Fibroblast of lung (primary cell): ENCODE data around the gene NEUROG1.

Experiments used
- CTCF ChIP-seq, 2 donors: IDR thresholded peaks in 1 of 2; conservative IDR thresholded peaks in 1 of 2; 1 replicate in 1 of 2; 2 replicates in 1 of 2; pipeline ENCODE4 v1.5.1; 2011 to 2012; ENCODE audit warnings: low read length in 2 of 2, control low read depth in 1 of 2, inconsistent platforms in 1 of 2, low read depth in 1 of 2, mild to moderate bottlenecking in 1 of 2
- EZH2 ChIP-seq: IDR thresholded peaks from 2 replicates; pipeline ENCODE4 v1.5.1; 2012; ENCODE audit warnings: low read length, control low read depth, mild to moderate bottlenecking; ENCODE audit errors: missing control alignments

GRCh38 chr5:135526924-135527323, 8.8 kb downstream of the NEUROG1 start:
- TF ChIP-seq CTCF (conservative IDR thresholded peaks at IDR 0.05 in 1 of 2, IDR thresholded peaks at IDR 0.05 in 1 of 2; ENCODE audit: low read depth in 1 of 2, low read length in 2 of 2) (no peak), EZH2 (no peak)
